Measurements from ENCODE around the gene CCDC85C.
A peak's percentile ranks its signal among the peaks of the same experiment; 100 is the strongest.

Gene CCDC85C

GRCh38 chr14:99586761-99587459, 17.1 kb downstream of the CCDC85C start:
- no peak for TF ChIP-seq ZBTB7A (IDR thresholded peaks at IDR 0.05; ENCODE audit: low read depth)
- TF ChIP-seq FOXM1 (IDR thresholded peaks at IDR 0.05; ENCODE audit: borderline replicate concordance, low read depth) = no peak
- TF ChIP-seq EP300 (IDR thresholded peaks at IDR 0.05; ENCODE audit: borderline replicate concordance) = no peak
- TF ChIP-seq TEAD4 (IDR thresholded peaks at IDR 0.05) = no peak
- no peak for TF ChIP-seq RAD21 (IDR thresholded peaks at IDR 0.05; ENCODE audit: low read depth)
- TF ChIP-seq REST (IDR thresholded peaks at IDR 0.05; ENCODE audit: low read depth) = no peak
- no peak for TF ChIP-seq EGR1 (IDR thresholded peaks at IDR 0.05)
- no peak for TF ChIP-seq MAX (IDR thresholded peaks at IDR 0.05)
- TF ChIP-seq TCF12 (IDR thresholded peaks at IDR 0.05; ENCODE audit: low read depth) = no peak
- TF ChIP-seq YY1 (IDR thresholded peaks at IDR 0.05; ENCODE audit: low read depth) = no peak
- TF ChIP-seq USF1 (IDR thresholded peaks at IDR 0.05) = no peak
- TF ChIP-seq TAF1 (IDR thresholded peaks at IDR 0.05; ENCODE audit: low read depth) = no peak
- no peak for TF ChIP-seq NFIC (IDR thresholded peaks at IDR 0.05)
- TF ChIP-seq CEBPB (IDR thresholded peaks at IDR 0.05) = no peak
- no peak for TF ChIP-seq CREB1 (IDR thresholded peaks at IDR 0.05; ENCODE audit: low read depth)

GRCh38 chr14:99586054-99586760, 17.8 kb downstream of the CCDC85C start:
- no peak for TF ChIP-seq RAD21 (IDR thresholded peaks at IDR 0.05; ENCODE audit: low read depth)
- TF ChIP-seq REST (IDR thresholded peaks at IDR 0.05; ENCODE audit: low read depth) = peak; percentile 42; the same call in 1 of the 2 replicates

GRCh38 chr14:99584823-99585222, 19.2 kb downstream of the CCDC85C start:
- no peak for TF ChIP-seq USF1 (IDR thresholded peaks at IDR 0.05)
- no peak for TF ChIP-seq TCF12 (IDR thresholded peaks at IDR 0.05; ENCODE audit: low read depth)
- TF ChIP-seq TAF1 (IDR thresholded peaks at IDR 0.05; ENCODE audit: low read depth) = no peak
- no peak for TF ChIP-seq CREB1 (IDR thresholded peaks at IDR 0.05; ENCODE audit: low read depth)
- no peak for TF ChIP-seq MAX (IDR thresholded peaks at IDR 0.05)
- TF ChIP-seq NFIC (IDR thresholded peaks at IDR 0.05) = no peak
- TF ChIP-seq REST (IDR thresholded peaks at IDR 0.05; ENCODE audit: low read depth) = no peak
- TF ChIP-seq ZBTB7A (IDR thresholded peaks at IDR 0.05; ENCODE audit: low read depth) = no peak
- no peak for TF ChIP-seq CEBPB (IDR thresholded peaks at IDR 0.05)
- TF ChIP-seq FOXM1 (IDR thresholded peaks at IDR 0.05; ENCODE audit: borderline replicate concordance, low read depth) = no peak
- TF ChIP-seq TEAD4 (IDR thresholded peaks at IDR 0.05) = no peak
- TF ChIP-seq YY1 (IDR thresholded peaks at IDR 0.05; ENCODE audit: low read depth) = no peak
- no peak for TF ChIP-seq EGR1 (IDR thresholded peaks at IDR 0.05)
- no peak for TF ChIP-seq RAD21 (IDR thresholded peaks at IDR 0.05; ENCODE audit: low read depth)
- no peak for TF ChIP-seq EP300 (IDR thresholded peaks at IDR 0.05; ENCODE audit: borderline replicate concordance)

GRCh38 chr14:99581938-99582337, 22.1 kb downstream of the CCDC85C start:
- TF ChIP-seq EP300 (IDR thresholded peaks at IDR 0.05; ENCODE audit: borderline replicate concordance) (no peak), CREB1 (IDR thresholded peaks at IDR 0.05; ENCODE audit: low read depth) (no peak), MAX (IDR thresholded peaks at IDR 0.05) (no peak), TCF12 (IDR thresholded peaks at IDR 0.05; ENCODE audit: low read depth) (no peak), USF1 (IDR thresholded peaks at IDR 0.05) (no peak), EGR1 (IDR thresholded peaks at IDR 0.05) (no peak), RAD21 (IDR thresholded peaks at IDR 0.05; ENCODE audit: low read depth) (no peak), REST (IDR thresholded peaks at IDR 0.05; ENCODE audit: low read depth) (no peak), CEBPB (IDR thresholded peaks at IDR 0.05) (no peak), TAF1 (IDR thresholded peaks at IDR 0.05; ENCODE audit: low read depth) (no peak), FOXM1 (IDR thresholded peaks at IDR 0.05; ENCODE audit: borderline replicate concordance, low read depth) (no peak), NFIC (IDR thresholded peaks at IDR 0.05) (no peak), YY1 (IDR thresholded peaks at IDR 0.05; ENCODE audit: low read depth) (no peak), ZBTB7A (IDR thresholded peaks at IDR 0.05; ENCODE audit: low read depth) (no peak), TEAD4 (IDR thresholded peaks at IDR 0.05) (no peak)
